Esophagus muscularis mucosa (tissue), 4 donors: ENCODE results near the gene MRPL28. TPM values are rescaled to one million over a fixed set of nuclear protein-coding genes. Genes with fewer than 3 reads are reported as not detected.

Experiments
- DNase-seq: peaks from one replicate; pipeline ENCODE4 v3.0.0-alpha.2; 2017; ENCODE audit errors: extremely low spot score
- H3K27ac ChIP-seq, 4 donors: fragments of 200-600 bp; sonication (generic); replicated peaks in 1 of 4; 1 replicate in 3 of 4; 2 replicates in 1 of 4; pipeline ENCODE4 v1.5.1; 2016 to 2019; ENCODE audit warnings: mild to moderate bottlenecking in 1 of 4
- H3K27me3 ChIP-seq, 4 donors: fragments of 200-600 bp; sonication (generic); one replicate each; pipeline versions ENCODE4 v1.5.1 to v1.6.0; 2016 to 2019
- H3K36me3 ChIP-seq, 4 donors: fragments of 200-600 bp; sonication (generic); one replicate each; pipeline ENCODE4 v1.5.1; 2016 to 2019
- H3K4me1 ChIP-seq, 4 donors: fragments of 200-600 bp; sonication (generic); one replicate each; pipeline ENCODE4 v1.5.1; 2016 to 2019
- H3K4me3 ChIP-seq, 4 donors: fragments of 200-600 bp; sonication (generic); 1 replicate in 2 of 4; 2 replicates in 2 of 4; pipeline ENCODE4 v1.5.1; 2016 to 2019; ENCODE audit warnings: mild to moderate bottlenecking in 4 of 4, moderate library complexity in 1 of 4
- H3K9me3 ChIP-seq, 4 donors: fragments of 200-600 bp; sonication (generic); 1 replicate in 3 of 4; 2 replicates in 1 of 4; pipeline ENCODE4 v1.5.1; 2016 to 2019
- CTCF ChIP-seq, 3 experiments: fragments of 200-600 bp in 2 of 3; fragments of 450-650 bp in 1 of 3; sonication (generic) in 2 of 3; IDR thresholded peaks; one replicate each; pipeline ENCODE4 v1.5.1; 2017 to 2019; ENCODE audit warnings: antibody characterized with exemption in 3 of 3, mild to moderate bottlenecking in 2 of 3, moderate library complexity in 1 of 3
- EP300 ChIP-seq: sonication (generic); formaldehyde crosslinking; IDR thresholded peaks from one replicate; pipeline ENCODE4 v1.6.1; 2017; ENCODE audit warnings: antibody characterized with exemption
- POLR2A ChIP-seq: fragments of 450-650 bp; IDR thresholded peaks from one replicate; pipeline ENCODE4 v1.6.1; 2017; ENCODE audit warnings: antibody characterized with exemption, moderate library complexity, mild to moderate bottlenecking, low read depth
- POLR2AphosphoS5 ChIP-seq, 2 donors: sonication (generic); formaldehyde crosslinking; IDR thresholded peaks; one replicate each; pipeline ENCODE4 v1.6.1; 2017; ENCODE audit warnings: antibody characterized with exemption in 2 of 2
- WGBS: methylation state at CpG from one replicate; pipeline ENCODE4 v1.1.5; 2018; 5-methylcytosine and 5-hydroxymethylcytosine counted together
- intact Hi-C: fragments of 100-400 bp; cut with DNase I; formaldehyde crosslinking; loops from one replicate; pipeline ENCODE4 v1.15.1; 2023
- total RNA-seq, 4 donors: library from RNA; depleted of rRNA; stranded (reverse); fragments of >200 nt; gene quantifications; one replicate each; pipeline versions ENCODE4 v1.1.0 to v1.2.1, GENCODE V29; 2016

Gene MRPL28
- total RNA-seq, 4 donors from 2014 or later = 53.6 to 93.8 (median 69.5) TPM

GRCh38 chr16:324451-325334 is 45.6 kb downstream of the MRPL28 start:
- Histone ChIP-seq H3K27me3 (no peaks in the 10 kb centered on the region), H3K27ac (peak overlapping the region in 2 of 4 donors; percentile 11 to 13), H3K9me3 (no peaks in the 10 kb centered on the region), H3K4me3 (peak overlapping the region; percentile 8 to 21 (median 18)), H3K36me3 (peaks cover 0 to 9% (median 3%) of the 10 kb centered on the region in 4 donors), H3K4me1 (peaks cover 27 to 65% (median 39%) of the 10 kb centered on the region in 4 donors)
- TF ChIP-seq EP300 (no peak), POLR2AphosphoS5 (IDR thresholded peaks at IDR 0.05) (no peak)
- intact Hi-C loops = no loop called here
- no peak for DNase-seq
- WGBS = 78% methylated on average over 32 of the region's 55 CpGs

GRCh38 chr16:324201-324450 is 46.2 kb downstream of the MRPL28 start:
- TF ChIP-seq CTCF (IDR thresholded peaks at IDR 0.05) = no peak
- TF ChIP-seq POLR2A = no peak
- no peak for TF ChIP-seq EP300
- TF ChIP-seq POLR2AphosphoS5 (IDR thresholded peaks at IDR 0.05) = no peak
- Histone ChIP-seq H3K27me3 (no peaks in the 10 kb centered on the region), H3K9me3 (no peaks in the 10 kb centered on the region), H3K27ac (no peak overlapping the region), H3K36me3 (peaks cover 0 to 10% (median 5%) of the 10 kb centered on the region in 4 donors), H3K4me3 (no peak overlapping the region), H3K4me1 (peaks cover 27 to 65% (median 39%) of the 10 kb centered on the region in 4 donors)
- intact Hi-C loops = no loop called here
- 85% methylated on average over 16 of the region's 17 CpGs for WGBS
- no peak for DNase-seq

- H3K36me3 ChIP-seq = peaks cover 0 to 22% (median 16%) of the 10 kb centered on the region in 4 donors
- no peak for TF ChIP-seq CTCF (IDR thresholded peaks at IDR 0.05)
- no peak for TF ChIP-seq POLR2AphosphoS5 (IDR thresholded peaks at IDR 0.05)
- no peak for TF ChIP-seq EP300
- no peak for TF ChIP-seq POLR2A
- H3K27me3 ChIP-seq = no peaks in the 10 kb centered on the region
- no peak overlapping the region for H3K4me3 ChIP-seq
- no peak for DNase-seq
- peaks cover 19 to 53% (median 27%) of the 10 kb centered on the region in 4 donors for H3K4me1 ChIP-seq
- 94% methylated on average over 7 of the region's 13 CpGs for WGBS
- no peak overlapping the region for H3K27ac ChIP-seq
- intact Hi-C loops = no loop called here
- no peaks in the 10 kb centered on the region for H3K9me3 ChIP-seq
These were observed 47.7 kb downstream of the MRPL28 start for GRCh38 chr16:322476-323143.

- no peak for DNase-seq
- no peak overlapping the region for H3K4me3 ChIP-seq
- H3K27ac ChIP-seq = no peak overlapping the region
- no peaks in the 10 kb centered on the region for H3K9me3 ChIP-seq
- TF ChIP-seq EP300 = no peak
- H3K4me1 ChIP-seq = peaks cover 11 to 42% (median 16%) of the 10 kb centered on the region in 4 donors
- H3K36me3 ChIP-seq = peaks cover 0 to 29% (median 16%) of the 10 kb centered on the region in 4 donors
- 77% methylated on average over 9 of the region's 9 CpGs for WGBS
- H3K27me3 ChIP-seq = no peaks in the 10 kb centered on the region
- intact Hi-C loops = no loop called here
These were observed 48.8 kb downstream of the MRPL28 start for GRCh38 chr16:321532-321931.

- Histone ChIP-seq H3K36me3 (peaks cover 0 to 26% (median 13%) of the 10 kb centered on the region in 4 donors), H3K27ac (no peak overlapping the region), H3K9me3 (no peaks in the 10 kb centered on the region), H3K27me3 (no peaks in the 10 kb centered on the region), H3K4me1 (peaks cover 8 to 32% (median 10%) of the 10 kb centered on the region in 4 donors), H3K4me3 (no peak overlapping the region)
- DNase-seq = no peak
- TF ChIP-seq CTCF (IDR thresholded peaks at IDR 0.05) = no peak
- no peak for TF ChIP-seq EP300
- TF ChIP-seq POLR2A = no peak
- TF ChIP-seq POLR2AphosphoS5 (IDR thresholded peaks at IDR 0.05) = no peak
- 88% methylated on average over 5 of the region's 5 CpGs for WGBS
- intact Hi-C loops = no loop called here
These were observed 50.1 kb downstream of the MRPL28 start for GRCh38 chr16:320206-320605.
